Neuron (in vitro differentiated cells): ENCODE measurements around the gene EFHC1.

Experiments
- H2AFZ ChIP-seq: one replicate; pipeline ENCODE4 v1.6.1; 2013; ENCODE audit warnings: low read depth, mild to moderate bottlenecking, inconsistent platforms, low read length, moderate library complexity
- H3K27me3 ChIP-seq: one replicate; pipeline ENCODE4 v1.6.1; 2013; ENCODE audit warnings: low read length; ENCODE audit not compliant: insufficient read depth
- H3K36me3 ChIP-seq: one replicate; pipeline ENCODE4 v1.6.1; 2013; ENCODE audit warnings: low read length; ENCODE audit not compliant: insufficient read depth
- H3K4me1 ChIP-seq: one replicate; pipeline ENCODE4 v1.6.1; 2013; ENCODE audit warnings: low read length; ENCODE audit not compliant: insufficient read depth
- H3K4me3 ChIP-seq: 2 replicates; pipeline ENCODE4 v1.5.1; 2013; ENCODE audit warnings: mild to moderate bottlenecking, low read length, moderate library complexity
- H3K9me3 ChIP-seq: one replicate; pipeline ENCODE4 v1.6.1; 2013; ENCODE audit warnings: low read length

EFHC1 gene

DNA sequence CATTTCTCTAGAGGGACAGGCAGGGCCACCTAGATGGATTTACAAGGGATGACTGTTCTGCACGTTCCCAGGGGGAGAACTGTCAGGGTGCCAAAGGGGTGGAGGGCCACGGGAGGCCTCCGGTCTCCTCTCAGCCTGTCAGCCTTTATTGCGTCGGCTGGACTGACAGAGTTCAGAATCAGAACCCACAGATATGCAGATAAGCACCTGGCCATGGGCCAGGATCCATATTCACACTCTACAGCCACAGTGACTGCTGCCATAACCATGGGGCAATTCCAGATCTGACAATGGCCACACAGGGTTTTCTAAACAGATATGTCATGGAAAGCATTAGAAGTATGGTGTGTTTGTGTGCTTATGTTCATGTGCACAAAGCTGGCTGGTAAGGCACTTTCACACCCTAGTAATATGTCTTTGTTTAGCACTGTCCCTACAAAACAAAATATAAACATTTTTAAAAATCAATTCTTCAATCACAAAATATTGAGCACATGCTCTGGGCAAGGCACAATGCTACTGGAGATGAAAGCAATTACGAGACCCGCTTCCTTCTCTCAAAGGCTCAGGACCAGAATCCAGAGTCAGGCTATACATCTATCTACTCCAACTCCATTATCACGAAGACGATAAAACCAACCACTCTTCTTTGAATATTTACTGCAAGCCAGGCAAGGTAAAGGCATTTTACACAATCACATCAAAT is 127.7 kb downstream of the EFHC1 start:
- H3K36me3 ChIP-seq: no peaks in the 10 kb centered on the region
- H3K4me3 ChIP-seq: no peak overlapping the region
- H3K27me3 ChIP-seq: no peaks in the 10 kb centered on the region
- no peaks in the 10 kb centered on the region for H3K9me3 ChIP-seq
- peaks cover 20% of the 10 kb centered on the region for H3K4me1 ChIP-seq
- no peak overlapping the region for H2AFZ ChIP-seq

DNA sequence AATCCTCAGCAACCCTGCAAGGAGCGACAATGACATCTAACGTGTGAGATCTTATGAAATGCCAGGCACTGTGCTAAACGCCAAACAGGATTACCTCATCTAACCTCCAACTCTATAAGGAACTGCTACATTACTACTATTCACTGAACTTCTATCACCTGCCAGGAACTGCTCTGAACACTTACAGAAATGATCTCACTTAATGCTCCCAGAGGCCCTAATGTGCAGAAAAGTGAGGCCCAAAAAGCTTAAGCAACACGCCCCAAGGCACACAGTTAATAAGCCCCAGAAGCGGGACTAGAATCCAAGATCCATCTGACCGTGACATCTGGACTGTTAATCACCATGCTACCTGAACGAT is 128.2 kb downstream of the EFHC1 start:
- no peaks in the 10 kb centered on the region for H3K36me3 ChIP-seq
- no peaks in the 10 kb centered on the region for H3K9me3 ChIP-seq
- peaks cover 20% of the 10 kb centered on the region for H3K4me1 ChIP-seq
- H3K4me3 ChIP-seq: no peak overlapping the region
- no peaks in the 10 kb centered on the region for H3K27me3 ChIP-seq
- H2AFZ ChIP-seq: no peak overlapping the region

DNA sequence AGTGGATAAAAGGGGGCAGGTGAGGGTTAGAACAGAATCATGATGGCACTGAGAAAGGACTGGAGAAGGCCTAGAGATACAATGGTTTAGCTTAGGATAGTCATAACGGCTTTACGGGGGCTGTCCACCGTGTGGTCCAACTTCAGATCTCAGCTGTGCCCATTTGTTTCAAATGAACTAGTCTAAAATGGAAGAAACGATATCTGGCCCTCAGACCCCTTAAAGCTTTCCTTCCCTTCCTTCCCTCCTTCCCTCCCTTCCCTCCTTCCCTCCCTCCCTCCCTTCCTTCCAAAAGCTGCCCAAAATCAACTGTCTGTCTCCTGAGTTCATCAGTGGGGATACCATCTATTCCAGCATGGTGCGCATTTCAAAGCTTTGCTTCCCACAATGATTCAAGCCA is 128.9 kb downstream of the EFHC1 start:
- Histone ChIP-seq H2AFZ (no peak overlapping the region), H3K27me3 (no peaks in the 10 kb centered on the region), H3K9me3 (no peaks in the 10 kb centered on the region), H3K36me3 (no peaks in the 10 kb centered on the region), H3K4me1 (peaks cover 16% of the 10 kb centered on the region), H3K4me3 (no peak overlapping the region)

DNA sequence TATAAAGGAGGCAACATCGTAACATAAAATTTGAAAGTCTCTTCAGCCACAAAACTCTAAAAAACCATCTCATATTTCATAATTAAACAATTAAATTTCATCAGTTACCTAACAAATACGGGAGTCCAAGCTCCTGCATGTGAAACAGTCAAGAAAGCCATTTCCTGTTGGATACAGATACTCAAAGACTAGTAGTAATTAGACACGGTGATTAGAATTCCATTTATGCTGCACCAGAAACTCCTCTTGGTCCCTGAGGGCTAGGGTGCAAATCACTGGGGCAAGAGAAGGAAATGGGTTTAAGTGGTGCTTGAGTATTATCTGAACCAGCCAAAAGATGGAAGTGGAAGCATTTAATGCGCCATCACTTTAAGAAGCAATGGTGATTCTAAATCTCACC is 129.3 kb downstream of the EFHC1 start:
- Histone ChIP-seq H3K4me1 (peaks cover 16% of the 10 kb centered on the region), H3K36me3 (no peaks in the 10 kb centered on the region), H3K9me3 (no peaks in the 10 kb centered on the region), H3K4me3 (no peak overlapping the region), H3K27me3 (no peaks in the 10 kb centered on the region), H2AFZ (no peak overlapping the region)

DNA sequence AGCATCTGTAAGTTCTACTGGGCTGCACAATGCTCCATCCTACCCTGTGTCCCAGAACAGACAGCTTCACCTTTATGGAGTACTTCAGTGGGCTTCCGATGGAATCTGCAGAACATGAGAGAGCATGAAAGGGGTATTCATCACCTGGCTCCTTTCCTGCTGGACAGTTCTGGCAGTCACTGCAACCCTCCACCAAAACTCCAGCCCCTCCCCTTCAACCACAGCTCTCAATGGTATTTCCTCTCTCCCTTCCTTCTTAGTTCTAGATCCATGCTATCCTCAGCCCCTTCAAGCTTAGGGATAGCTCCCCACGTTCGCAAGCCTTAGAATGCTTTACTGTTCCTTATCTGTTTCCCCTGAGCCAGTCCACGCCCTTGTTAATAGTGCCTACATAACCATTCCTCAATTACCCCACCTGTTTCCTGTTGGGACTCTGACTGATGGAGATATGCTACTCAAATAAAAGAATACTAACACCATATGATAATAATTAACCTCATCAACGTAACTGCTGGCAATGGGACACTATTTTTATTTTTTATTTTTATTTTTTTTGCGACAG is 130.0 kb downstream of the EFHC1 start:
- Histone ChIP-seq H3K9me3 (no peaks in the 10 kb centered on the region), H3K4me1 (peaks cover 16% of the 10 kb centered on the region), H3K4me3 (no peak overlapping the region), H3K27me3 (no peaks in the 10 kb centered on the region), H2AFZ (no peak overlapping the region), H3K36me3 (no peaks in the 10 kb centered on the region)

DNA sequence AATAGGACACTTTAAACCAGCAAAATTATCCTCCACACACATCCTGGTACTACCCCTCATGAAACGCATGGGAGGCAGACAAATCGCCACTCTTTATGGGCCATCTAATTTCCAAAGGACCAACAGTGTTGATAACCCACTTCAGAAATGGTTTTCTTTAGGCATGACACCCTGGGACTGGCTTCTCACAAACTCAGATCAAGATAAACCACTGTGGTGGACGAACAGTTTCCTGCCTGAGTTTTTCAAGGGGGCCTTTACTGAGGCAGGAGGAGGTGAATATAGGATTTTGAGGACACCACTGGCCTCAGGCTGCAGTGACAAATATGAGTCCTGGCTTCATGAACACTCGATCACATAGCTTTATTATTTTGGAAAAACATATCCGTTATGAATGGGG is 130.7 kb downstream of the EFHC1 start:
- H3K4me3 ChIP-seq: no peak overlapping the region
- H3K36me3 ChIP-seq: no peaks in the 10 kb centered on the region
- H3K4me1 ChIP-seq: peaks cover 16% of the 10 kb centered on the region

DNA sequence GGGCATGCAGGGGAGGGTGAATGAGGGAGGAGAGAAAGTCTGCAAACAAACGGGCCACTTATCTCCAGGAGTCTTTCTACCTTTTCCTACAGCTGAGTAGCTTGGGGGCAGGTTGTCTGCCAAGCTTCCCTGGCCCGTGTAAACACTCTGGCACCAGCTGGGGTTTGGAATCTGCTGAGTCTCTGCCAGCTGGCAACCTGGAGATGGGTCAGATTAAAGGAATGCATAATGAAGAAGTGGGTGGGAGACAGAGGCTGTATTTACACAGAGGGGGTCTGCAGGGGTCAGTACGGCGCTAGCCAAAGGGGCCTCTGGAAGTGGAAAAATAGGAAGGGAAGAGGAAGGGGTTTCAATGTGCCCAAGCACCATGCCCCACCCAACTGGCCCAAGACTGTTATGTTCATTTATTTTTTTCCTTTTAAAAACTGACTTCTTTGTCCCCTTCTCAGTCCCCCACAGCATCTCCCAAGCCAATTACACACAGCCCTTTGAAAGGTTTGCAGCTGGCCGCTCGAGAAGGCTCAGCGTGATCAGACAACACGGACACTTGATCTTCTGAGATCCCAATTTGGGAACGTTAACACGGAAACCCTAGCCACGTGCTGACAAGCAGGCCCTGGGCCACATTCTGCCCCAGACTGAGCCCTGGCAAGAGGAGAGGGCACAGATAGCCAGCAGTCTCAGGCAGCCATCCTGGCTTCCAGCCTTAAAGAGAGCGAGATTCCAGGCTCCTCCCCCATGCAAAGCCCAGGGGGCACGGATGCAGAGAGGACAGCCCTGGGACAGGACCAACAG is 131.5 kb downstream of the EFHC1 start:
- Histone ChIP-seq H3K36me3 (no peaks in the 10 kb centered on the region), H3K27me3 (no peaks in the 10 kb centered on the region), H3K4me3 (no peak overlapping the region), H3K4me1 (peaks cover 16% of the 10 kb centered on the region), H3K9me3 (no peaks in the 10 kb centered on the region), H2AFZ (no peak overlapping the region)

More for the DNA sequence above, 130.7 kb downstream of the EFHC1 start:
- Histone ChIP-seq H3K27me3 (no peaks in the 10 kb centered on the region), H3K9me3 (no peaks in the 10 kb centered on the region), H2AFZ (no peak overlapping the region)

DNA sequence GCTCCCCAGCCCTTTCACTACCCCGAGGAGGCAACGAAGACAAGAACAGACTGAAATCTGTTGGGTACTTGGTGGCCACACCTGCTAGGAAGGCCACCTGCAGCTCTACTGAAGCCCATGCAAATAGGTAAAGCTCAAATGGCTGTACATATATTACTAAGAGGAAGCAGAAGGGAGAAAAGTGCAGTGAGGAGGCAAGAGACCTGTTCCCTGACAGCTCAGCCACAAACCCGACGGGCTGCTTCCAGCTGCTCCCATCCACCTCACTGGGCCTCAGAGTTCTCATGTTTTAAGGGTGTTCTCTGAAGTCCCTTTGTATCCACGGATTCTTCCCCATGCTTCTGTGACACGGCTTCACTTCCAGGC is 132.1 kb downstream of the EFHC1 start:
- Histone ChIP-seq H3K4me1 (peaks cover 16% of the 10 kb centered on the region), H3K4me3 (no peak overlapping the region), H3K36me3 (no peaks in the 10 kb centered on the region), H2AFZ (no peak overlapping the region), H3K27me3 (no peaks in the 10 kb centered on the region), H3K9me3 (no peaks in the 10 kb centered on the region)

DNA sequence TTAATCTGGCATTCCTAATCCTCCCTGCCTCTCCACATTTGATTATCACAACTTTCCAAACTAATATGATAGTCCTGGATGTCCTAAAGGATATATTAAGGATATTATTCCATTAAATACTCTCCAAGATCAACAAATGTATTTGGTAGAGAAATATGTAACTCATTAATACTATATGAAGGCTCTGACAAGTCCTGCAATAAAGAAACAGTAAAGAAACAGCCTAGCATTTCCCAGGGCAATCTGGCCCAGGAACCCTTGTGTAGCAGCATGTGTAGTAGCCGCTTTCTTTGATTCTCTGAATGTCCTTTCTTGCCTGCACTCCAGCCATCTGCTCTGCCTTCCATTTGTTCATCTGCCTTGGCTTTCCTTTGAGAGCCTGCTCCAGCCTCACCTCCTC is 133.0 kb downstream of the EFHC1 start:
- Histone ChIP-seq H2AFZ (no peak overlapping the region), H3K4me1 (peaks cover 16% of the 10 kb centered on the region), H3K9me3 (no peaks in the 10 kb centered on the region), H3K27me3 (no peaks in the 10 kb centered on the region), H3K4me3 (no peak overlapping the region), H3K36me3 (no peaks in the 10 kb centered on the region)

DNA sequence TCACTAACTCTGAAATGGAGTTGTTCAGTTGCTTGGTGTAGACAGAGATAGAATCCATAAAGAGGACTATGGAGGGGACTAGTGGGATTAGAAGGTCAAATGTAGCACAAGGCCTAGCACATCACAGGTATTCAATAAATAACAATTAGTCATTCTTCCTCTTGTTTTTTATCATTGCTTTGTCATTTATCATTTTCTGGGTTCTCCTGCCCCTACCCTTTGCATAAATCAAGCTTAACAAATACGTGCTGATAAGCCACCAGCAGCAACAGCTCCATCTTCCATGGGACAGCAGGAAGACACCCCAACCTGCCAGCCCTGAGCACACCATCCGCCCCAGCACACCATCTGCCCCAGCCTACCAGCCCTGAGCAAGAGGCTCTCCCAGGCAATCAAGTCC is 133.6 kb downstream of the EFHC1 start:
- peaks cover 16% of the 10 kb centered on the region for H3K4me1 ChIP-seq
- no peaks in the 10 kb centered on the region for H3K27me3 ChIP-seq
- H3K9me3 ChIP-seq: no peaks in the 10 kb centered on the region
- H3K4me3 ChIP-seq: no peak overlapping the region
- H3K36me3 ChIP-seq: no peaks in the 10 kb centered on the region
- no peak overlapping the region for H2AFZ ChIP-seq

DNA sequence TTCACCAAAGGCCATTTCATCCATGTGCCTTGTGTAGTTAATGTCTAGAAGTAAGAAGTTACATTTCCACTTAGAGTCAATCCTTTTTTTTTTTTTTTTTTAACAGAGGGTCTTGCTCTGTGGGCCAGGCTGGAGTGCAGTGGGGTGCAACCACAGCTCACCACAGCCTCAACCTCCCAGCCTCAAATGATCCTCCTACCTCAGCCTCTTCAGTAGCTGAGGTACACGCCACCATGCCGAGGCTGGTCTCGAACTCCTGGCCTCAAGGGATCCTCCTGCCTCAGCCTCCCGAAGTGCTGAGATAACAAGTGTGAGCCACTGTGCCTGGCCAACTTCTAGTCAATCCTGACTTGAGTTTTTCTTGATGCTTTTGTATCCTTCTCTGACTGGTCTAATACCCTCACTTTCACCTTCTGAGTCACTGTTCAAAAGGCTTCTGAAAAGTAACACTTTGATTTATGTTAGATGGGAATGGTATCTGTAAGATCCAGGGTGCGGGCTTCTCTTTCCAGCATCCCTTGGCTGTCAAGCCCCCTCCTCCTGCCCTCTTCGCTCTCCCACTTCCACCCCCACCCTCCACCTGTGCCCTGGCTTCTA is 134.6 kb downstream of the EFHC1 start:
- no peaks in the 10 kb centered on the region for H3K36me3 ChIP-seq
- no peak overlapping the region for H2AFZ ChIP-seq
- H3K27me3 ChIP-seq: no peaks in the 10 kb centered on the region
- H3K4me1 ChIP-seq: peaks cover 16% of the 10 kb centered on the region
- H3K4me3 ChIP-seq: no peak overlapping the region
- no peaks in the 10 kb centered on the region for H3K9me3 ChIP-seq

DNA sequence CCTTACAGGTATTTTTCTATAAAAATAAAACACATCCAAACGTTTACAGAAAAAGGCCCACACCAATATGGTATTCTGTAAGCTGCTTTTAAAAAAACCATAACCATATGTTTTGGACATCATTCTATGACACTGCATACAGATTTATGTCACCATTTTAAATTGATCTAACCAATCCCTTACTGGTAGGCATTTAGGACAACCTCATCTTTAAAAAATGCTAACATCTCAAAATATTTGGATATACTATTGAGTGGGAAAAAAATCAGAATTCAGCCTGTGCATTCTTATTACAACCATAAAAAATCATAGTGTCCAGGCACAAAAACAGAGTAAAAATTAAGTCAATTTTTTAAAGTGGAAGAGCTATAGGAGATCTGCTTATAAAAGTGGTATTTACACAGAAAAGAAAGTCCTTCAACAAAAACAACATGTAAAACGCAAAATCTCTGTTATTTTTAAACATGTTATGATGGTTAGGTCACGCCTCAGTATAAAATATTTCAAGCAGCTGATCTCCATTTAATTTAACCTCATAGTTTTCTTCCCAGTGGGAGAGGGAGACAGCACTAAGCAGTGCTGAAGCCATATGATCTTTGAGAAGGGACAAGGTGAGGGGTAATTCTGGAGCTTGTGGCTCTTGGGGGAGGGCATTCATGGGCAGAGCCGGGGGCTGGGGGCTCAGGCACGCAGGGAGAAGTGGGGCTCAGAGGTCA is 135.5 kb downstream of the EFHC1 start:
- Histone ChIP-seq H3K4me1 (peaks cover 16% of the 10 kb centered on the region), H3K36me3 (no peaks in the 10 kb centered on the region), H3K27me3 (no peaks in the 10 kb centered on the region), H3K4me3 (no peak overlapping the region), H2AFZ (no peak overlapping the region), H3K9me3 (no peaks in the 10 kb centered on the region)
